HEK293 (cell line): ENCODE measurements around the gene NRSN2.

ENCODE experiments used
- HIC1 ChIP-seq: fragments of 450-650 bp; formaldehyde crosslinking; IDR thresholded peaks from 2 replicates; pipeline ENCODE4 v1.5.1; 2016; ENCODE audit warnings: missing biosample characterization, missing genetic modification characterization
- PBX3 ChIP-seq: sonication (generic); formaldehyde crosslinking; IDR thresholded peaks from 2 replicates; pipeline ENCODE4 v1.8.1; 2022; ENCODE audit warnings: mild to moderate bottlenecking, moderate library complexity, missing genetic modification reagents
- TCF7L2 ChIP-seq: IDR thresholded peaks from 2 replicates; pipeline ENCODE4 v1.6.1; 2011; ENCODE audit warnings: low read depth, mild to moderate bottlenecking, inconsistent platforms, low read length, moderate library complexity, borderline replicate concordance
- ZNF146 ChIP-seq: fragments of 450-650 bp; formaldehyde crosslinking; IDR thresholded peaks from 2 replicates; pipeline ENCODE4 v1.5.1; 2016; ENCODE audit warnings: missing biosample characterization, missing genetic modification characterization
- ZNF202 ChIP-seq: fragments of 450-650 bp; formaldehyde crosslinking; IDR thresholded peaks from 2 replicates; pipeline ENCODE4 v1.5.1; 2016; ENCODE audit warnings: missing biosample characterization, missing genetic modification characterization, borderline replicate concordance
- TF ChIP-seq, protein P1 (sequence below): fragments of 450-650 bp; formaldehyde crosslinking; IDR thresholded peaks from 2 replicates; pipeline ENCODE4 v1.5.1; 2016; ENCODE audit warnings: missing biosample characterization, missing genetic modification characterization

DNA sequence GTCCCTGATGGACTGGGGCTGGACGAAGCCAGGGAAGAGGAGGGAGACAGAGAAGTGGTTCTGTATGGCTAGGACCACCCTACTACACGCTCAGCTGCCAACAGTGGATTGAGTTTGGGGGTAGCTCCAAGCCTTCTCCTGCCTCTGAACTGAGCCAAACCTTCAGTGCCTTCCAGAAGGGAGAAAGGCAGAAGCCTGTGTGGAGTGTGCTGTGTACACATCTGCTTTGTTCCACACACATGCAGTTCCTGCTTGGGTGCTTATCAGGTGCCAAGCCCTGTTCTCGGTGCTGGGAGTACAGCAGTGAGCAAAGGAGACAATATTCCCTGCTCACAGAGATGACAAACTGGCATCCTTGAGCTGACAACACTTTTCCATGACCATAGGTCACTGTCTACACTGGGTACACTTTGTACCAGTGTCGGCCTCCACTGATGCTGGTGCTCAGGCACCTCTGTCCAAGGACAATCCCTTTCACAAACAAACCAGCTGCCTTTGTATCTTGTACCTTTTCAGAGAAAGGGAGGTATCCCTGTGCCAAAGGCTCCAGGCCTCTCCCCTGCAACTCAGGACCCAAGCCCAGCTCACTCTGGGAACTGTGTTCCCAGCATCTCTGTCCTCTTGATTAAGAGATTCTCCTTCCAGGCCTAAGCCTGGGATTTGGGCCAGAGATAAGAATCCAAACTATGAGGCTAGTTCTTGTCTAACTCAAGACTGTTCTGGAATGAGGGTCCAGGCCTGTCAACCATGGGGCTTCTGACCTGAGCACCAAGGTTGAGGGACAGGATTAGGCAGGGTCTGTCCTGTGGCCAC, 49.9 kb downstream of the NRSN2 start:
- no peak for TF ChIP-seq PBX3
- TF ChIP-seq, protein P1, sequence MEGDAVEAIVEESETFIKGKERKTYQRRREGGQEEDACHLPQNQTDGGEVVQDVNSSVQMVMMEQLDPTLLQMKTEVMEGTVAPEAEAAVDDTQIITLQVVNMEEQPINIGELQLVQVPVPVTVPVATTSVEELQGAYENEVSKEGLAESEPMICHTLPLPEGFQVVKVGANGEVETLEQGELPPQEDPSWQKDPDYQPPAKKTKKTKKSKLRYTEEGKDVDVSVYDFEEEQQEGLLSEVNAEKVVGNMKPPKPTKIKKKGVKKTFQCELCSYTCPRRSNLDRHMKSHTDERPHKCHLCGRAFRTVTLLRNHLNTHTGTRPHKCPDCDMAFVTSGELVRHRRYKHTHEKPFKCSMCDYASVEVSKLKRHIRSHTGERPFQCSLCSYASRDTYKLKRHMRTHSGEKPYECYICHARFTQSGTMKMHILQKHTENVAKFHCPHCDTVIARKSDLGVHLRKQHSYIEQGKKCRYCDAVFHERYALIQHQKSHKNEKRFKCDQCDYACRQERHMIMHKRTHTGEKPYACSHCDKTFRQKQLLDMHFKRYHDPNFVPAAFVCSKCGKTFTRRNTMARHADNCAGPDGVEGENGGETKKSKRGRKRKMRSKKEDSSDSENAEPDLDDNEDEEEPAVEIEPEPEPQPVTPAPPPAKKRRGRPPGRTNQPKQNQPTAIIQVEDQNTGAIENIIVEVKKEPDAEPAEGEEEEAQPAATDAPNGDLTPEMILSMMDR, result no peak
- TF ChIP-seq TCF7L2, result no peak
- TF ChIP-seq HIC1 (tag by site-specific recombination), result no peak
- TF ChIP-seq ZNF146 (tag by site-specific recombination), result no peak
- no peak for TF ChIP-seq ZNF202 (tag by site-specific recombination)
